ENCODE data around the gene MFSD12. TPM values are rescaled to one million over a fixed set of nuclear protein-coding genes. Genes with fewer than 3 reads are reported as not detected.
"Not testable (repeated sequence)": the region's sequence is repeated elsewhere in the genome, so short reads cannot be mapped to it uniquely, and the experiment has no call there.

MFSD12 gene
- polyA plus RNA-seq, 1 donor, result 31.0 TPM

DNA sequence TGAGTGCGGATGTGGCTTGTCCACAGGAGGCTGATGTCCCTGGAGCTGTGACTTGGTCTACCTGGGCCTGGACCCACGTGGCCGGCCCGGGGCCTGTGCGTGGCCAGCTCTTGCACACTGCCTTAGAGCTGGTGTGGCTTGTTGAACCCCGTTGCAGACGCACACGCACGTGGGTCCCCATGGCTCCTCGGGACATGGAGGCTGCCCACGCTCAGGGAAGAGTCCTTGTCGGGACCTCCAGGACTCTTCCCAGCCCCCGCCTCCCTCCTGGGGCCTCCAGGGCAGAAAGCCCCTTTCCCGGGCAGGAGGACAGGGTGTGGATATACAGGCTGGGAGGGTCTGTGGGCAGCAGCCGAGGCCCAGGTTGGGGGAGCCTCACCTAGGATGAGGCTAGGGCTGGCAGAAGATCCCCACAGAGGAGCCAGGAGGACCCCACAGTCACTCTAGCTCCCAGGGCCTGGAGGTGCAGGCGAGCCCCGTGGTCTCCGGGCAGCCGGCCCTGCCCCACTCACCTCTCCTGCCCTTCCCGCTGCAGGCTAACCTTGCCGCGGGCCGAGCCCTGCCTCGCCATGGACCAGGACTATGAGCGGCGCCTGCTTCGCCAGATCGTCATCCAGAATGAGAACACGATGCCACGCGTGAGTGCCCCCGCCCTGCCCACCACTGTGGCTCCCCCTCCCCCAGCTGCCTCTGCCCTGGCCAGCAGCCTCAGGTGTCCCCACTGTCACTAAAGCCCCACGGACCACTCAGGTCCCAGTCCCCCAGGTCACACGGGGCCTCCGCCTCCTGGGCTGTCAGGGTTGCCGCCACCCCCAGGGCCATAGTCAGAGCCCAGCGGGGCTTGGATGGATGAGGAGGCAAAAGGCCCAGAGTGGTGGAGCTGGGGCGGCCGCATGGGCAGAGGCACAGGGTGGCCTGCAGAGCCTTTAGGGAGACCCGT is 34.7 kb downstream of the MFSD12 start:
- no peak for DNase-seq

DNA sequence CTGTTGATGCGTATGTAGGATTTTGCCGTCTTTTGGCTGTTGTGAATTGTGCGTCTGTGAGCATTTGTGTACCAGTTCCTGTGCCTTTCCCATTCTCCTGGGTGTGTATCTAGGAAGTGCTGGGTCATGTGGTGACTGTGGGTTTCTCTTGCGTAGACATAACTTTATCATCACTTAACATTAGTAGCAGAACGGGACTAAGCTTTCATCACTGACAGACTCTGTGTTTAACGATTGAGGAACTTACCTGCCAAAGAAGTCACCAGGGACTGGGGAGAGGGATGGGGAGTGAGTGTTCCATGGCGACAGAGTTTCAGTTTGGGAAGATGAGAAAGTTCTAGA is 36.3 kb downstream of the MFSD12 start:
- no peak for DNase-seq

DNA sequence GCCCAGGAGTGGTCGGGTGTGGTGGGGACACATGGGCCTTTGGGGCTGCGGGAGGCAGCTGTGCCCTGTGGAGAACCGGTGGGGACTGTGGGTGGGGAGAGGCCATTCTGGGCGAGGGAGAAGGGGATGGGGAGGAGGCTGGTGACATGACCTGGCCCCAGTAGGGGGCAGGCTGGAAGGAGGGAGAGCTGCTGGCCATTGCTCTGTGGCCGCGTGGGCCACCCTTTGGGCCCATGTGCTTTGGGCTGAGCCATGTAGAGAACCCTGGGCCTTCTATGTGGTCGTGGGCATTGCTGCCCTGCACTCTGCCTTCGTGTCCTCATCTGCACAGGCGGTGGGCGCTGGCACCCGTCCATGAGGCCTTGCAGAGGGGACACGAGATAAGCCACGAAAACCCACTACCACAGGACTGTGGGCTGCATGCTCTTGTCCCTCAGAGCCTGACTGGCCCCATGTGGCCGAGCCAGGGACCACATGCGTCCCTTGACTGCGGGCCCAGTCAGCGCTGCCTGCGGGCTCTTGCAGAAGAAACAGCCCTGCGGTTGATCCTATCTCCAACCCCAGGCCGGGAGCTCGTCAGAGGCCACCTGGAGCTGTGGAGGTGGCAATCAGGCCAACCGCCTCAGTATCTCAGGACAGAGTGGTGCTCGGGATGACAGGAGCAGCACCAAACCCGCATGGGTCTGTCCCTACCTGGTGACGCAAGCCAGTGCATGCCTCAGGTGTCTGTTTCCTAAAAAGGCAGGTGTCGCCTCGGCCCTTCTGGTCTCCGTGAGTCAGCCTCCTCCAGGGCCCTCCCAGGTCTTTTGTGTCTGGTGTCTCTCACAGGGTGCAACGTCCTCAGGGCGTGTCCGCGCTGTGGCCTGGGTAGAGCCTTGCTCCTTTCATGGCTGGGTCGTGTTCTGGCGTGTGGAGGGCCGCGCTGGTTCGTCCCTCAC is 37.0 kb downstream of the MFSD12 start:
- DNase-seq, result no peak

DNA sequence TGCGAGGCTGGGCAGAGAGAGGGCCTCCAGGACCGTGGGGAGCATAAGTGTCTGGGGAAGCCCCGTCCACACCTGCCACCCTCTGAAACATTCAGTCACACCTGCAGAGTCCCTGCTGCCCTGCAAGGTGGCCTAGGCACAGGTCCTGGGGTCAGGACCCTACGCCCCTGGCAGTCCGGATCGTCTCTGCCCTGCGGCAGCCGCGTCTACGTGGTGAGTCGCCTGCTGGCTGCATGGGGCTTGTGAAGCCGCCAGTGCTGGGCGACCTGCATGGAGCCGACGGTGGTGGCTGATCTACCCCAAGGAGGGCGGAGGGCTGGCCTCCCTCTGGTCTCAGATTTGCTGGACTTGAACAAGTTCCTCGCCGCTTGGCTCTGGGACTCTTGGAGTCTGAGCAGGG is 38.3 kb downstream of the MFSD12 start:
- DNase-seq, result no peak

DNA sequence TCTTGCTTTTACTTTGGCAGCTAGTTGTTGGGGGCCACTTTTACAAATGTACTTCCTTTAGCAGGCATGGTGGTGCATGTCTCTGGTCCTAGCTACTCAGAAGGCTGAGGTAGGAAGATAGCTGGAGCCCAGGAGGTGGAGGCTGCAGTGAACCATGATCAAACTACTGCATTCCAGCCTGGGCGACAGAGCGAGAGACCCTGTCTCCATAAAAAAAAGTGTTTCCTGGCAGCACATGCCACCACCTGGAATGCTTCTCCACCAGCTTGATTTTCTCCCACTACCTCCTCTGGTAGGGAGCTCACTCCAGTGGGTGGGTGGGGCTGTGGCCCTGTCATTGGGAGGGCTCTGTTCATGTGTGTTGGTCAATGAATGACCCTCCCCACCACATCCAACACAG is 38.7 kb downstream of the MFSD12 start:
- DNase-seq, result no peak

DNA sequence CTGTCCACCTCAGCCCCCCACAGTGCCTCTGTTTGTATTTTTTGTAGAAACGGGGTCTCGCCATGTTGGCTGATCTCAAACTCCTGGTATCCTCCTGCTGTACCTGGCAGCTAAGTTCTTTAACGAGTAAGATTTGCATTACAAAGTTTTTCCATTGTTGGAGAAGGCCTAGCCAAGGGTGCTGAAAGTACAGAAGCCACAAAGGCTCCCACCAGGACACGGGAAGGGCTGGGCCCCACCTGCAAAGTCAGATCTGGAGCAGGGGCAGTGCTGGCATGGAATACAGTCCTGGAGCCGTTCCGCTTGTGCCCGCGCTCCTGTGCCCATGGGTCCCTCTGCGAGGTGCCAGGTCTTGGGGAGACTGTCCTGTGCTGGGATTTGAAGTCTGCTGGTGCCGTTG is 39.1 kb downstream of the MFSD12 start:
- no peak for DNase-seq

DNA sequence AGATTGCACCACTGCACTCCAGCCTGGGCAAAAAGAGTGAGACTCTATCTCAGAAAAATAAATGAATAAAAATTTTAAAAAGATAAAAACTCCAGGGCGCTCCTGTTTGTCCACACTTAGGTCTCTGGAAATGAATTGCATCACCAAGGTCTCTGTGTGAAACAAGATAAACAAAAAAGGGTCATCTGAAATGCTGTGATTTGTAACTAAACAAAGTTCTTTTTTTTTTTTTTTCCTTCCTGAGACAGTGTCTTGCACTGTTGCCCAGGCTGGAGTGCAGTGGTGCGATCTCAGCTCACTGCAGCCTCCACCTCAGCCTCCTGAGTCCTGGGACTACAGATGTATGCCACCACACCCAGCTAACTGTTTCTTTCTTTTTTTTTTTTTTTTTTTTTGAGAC is 39.7 kb downstream of the MFSD12 start:
- DNase-seq, result no peak

DNA sequence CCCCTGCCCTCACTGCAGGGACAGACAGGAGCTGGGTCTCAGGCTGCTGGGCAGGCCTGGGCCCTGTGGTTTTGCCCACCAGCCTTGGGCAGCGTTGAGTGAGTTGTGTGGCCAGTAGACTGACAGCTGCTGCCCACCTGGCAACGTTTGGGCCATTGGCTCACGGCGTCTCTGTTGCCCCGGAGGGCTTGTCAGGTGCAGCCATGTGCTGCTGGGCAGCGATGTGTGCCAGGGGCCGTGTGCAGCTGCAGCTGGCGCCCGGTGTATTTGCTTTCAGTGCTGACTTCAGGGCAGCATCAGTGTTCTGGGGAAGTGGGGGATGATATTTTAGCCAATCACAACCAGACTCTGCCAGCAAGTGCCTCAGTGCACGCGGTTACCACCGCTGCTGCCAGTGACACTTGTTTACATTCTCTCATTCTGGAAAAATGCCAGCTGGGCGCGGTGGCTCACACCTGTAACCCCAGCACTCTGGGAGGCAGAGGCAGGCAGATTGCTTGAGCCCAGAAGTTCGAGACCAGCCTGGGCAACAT is 40.6 kb downstream of the MFSD12 start:
- no peak for DNase-seq

DNA sequence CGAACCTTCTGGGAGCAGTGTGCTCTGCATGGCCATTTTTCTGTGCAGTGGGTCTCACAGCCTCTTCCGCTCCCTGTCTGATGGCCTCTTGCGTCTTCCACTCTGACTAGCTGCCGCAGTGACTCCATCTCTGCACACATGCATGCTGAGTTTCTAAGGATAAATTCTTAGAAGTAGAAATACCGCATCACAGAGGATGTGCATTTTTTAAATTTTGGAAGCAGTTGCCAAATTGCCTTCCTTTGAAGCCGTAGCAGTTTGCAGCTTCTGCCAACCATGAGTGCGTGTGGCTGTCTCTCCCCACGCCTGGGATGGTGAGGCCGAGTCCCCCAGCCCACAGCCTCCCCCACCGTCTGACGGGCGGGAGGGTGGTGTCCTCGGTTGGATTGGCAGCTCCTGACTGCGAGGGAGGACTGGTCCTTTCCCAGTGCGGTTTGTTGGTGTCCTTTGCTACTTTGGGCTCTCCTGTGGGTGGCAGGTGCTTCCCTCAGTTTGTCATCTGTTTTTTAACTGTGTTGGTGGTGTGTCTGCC is 41.4 kb downstream of the MFSD12 start:
- no peak for DNase-seq

DNA sequence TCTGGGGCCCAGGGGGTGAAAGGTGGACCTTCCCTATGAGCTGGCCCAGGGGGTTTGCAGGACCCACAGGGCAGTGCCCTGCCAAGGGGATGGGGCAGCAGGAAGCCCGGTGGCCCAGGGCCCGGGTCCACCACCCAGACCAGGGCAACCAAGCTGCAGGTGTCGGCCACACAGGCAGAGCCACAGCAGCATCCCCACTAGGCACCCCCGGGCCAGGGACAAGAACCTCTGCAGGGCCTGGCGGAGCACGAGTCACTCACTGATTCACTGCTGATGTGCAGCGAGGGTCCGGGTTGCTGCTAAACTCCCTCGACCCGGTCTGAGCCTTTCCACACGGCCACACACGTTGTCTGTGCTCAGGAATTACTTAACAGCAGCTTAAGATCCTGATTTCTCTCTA is 42.5 kb downstream of the MFSD12 start:
- no peak for DNase-seq

DNA sequence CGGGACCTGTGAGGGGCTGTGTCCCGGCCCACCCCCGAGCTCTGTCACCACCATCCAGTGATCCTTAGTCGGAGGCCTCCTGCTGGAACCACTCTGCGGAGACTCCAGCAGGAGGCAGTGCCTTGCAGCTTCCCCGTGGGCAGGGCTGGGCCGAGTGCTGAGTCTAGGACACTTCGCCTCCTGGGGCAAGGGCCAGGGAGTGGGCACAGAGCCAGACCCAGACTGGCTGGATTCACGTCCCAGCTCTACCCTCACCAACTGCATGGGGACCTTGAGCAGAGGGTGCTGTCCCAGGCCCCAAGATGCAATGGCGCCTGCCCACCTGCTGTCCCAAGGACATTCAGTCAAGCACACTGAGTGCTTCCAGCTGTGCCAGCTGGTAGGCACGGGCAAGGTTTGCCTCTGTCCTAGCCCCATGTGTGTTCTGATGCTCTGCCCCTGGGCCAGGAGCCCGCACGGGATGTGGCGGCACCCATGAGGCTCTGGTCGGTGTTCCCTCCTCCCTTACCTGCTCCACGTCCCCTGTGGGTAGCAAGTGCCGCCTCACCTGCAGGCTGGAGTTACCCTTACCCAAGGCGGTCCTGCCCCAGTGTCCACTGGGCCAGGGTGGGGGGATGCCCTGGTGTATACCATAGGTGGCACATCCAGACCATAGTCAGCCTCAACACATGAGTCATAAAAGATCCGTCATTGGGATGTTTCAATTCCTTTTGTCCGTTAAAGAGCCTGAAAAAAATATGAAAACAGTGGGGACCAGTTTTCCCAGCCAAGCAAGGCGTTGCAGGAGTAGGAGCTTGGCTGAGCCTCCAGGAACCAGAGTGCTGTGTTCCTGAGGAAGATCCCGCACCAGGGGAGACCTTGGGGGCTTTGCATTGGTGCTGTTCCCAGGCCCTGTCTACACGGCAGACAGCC is 43.9 kb downstream of the MFSD12 start:
- DNase-seq, result no peak

DNA sequence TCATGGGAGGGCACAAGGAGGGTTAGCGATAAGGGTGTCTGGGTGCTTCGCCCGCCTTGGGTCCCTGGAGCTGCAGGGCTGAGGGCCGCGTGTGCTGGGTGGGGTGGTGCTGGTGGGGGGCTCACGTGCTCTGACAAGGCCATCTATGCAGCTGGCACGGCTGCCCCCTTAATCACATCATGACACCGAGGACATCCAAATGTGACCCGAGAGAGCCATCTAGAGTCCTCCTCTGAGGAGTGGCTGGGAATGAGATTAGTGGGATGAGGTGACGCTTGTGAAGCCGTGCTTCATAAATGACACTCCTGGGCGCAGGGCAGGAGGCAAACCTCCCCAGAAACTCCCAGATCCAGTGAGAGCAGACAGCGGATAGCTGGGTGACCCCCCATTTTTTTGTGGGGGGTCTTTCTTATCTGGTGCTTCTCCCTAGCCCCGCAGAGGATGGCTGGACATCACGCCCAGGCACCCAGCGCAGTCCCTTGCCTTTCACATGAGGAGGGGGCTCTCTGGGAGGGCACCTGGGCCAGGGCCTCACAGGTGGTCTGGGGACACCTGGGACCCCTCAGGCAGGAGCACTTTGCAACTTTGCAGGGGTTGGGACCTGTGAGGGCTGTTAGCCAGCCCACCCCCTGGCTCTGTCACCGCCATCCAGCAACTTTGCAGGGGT is 44.7 kb downstream of the MFSD12 start:
- DNase-seq, result no peak

DNA sequence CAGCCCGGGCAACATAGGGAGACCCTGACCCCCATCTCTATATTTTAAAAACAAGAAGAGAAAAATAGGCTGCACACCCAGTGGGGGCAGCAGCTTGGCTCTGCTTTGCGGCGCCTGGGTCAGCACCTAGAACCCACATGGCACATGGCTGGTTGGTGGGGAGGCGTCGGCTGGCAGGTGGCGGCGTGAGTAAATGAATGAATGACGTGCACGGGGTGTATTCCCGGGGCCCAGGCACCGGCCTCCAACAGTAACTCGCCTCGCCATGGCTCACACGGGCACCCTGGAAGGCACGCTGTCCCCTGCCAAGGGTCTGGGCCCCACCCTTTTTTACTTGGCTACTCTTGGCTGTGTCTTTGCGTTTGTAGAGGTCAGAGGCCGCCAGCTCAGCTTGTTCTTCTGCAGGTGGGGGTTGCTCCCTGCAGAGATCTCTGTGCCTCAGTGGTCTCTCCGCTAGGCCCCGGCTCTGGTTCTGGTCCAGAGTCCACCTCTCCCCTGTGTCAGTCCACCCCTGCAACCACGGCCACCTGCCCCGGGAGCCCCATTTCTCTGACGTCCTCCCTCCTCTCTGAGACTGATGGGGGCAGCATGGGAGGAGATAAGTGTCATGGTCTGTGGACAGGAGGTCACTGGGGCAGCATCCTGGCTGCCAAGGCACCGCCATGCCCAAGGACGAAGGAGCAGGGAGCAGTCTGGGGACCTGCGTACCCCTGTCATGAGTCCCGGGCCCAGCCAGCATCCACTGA is 45.7 kb downstream of the MFSD12 start:
- no peak for DNase-seq

DNA sequence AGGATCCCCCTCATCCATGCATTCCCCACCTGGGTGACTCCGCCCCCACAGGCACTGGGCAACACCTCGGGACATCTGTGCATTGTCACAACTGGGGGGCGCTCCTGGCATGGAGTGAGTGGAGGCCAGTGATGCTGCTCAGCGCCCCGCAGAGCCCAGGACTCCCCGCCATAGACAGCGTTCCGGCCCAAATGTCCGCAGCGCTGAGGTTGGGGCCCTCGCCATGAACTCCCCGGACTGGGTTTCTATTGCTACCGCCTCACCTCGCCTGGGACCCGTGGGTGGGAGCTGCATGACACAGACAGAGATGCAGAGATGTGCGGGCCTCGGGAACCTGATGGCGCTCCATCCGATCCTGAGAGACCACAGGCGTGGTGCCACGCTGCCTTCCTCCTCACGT is 46.7 kb downstream of the MFSD12 start:
- no peak for DNase-seq

DNA sequence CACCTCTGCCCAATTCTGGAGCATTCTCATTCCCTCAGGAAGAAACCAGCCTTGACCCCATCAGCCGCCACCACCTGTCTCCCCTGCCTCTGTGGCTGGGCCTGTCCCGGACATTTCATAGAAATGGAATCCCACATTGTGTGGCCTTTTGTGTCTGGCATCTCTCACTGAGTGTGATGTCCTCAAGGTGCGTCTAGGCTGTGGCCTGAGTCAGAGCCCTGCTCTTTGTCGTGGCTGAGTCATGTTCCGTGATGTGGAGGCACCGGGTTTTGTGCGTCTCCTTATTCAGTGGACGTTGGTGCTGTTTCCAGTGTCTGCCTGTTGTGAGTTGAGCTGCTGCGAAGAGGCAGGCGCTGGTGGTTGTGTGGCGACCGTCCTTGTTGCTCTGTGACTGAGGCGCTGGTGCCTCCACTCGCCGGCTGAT is 47.8 kb downstream of the MFSD12 start:
- DNase-seq, result no peak

DNA sequence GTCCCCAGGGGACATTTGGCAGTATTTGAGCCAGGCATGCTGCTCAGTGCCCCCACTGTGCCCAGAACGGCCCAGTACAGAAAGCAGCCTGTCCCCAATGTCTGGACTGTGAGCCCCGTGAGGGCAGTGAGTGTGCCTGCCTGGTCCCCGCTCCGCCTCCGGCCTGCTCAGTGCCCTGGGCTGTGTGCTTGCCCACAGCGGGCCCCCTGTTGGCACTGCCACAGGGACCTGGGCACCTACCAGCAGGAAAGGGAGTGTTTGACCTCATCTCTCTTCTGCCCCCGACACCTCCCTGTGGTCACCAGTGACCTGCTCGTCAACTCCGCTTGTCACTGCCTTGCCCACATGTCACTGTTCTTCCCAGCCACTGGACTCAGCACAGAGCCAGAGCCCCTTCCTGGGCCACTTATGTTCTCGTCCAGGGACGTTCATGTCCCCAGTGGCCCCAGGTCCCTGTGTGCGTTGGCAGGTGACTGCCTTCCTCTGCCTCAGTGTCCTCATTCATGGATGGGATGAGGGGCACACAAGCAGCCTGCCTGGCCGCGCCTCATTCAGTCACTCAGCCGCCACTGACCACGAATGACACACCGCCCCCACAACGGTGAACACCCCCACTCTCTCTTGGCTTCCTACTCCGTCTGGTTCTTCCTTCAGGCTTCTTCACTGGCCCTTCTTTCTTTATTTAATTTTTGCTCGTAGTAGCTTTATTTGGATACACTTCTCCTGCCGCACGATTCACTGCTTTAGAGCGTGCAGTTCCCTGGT is 48.4 kb downstream of the MFSD12 start:
- no peak for DNase-seq

DNA sequence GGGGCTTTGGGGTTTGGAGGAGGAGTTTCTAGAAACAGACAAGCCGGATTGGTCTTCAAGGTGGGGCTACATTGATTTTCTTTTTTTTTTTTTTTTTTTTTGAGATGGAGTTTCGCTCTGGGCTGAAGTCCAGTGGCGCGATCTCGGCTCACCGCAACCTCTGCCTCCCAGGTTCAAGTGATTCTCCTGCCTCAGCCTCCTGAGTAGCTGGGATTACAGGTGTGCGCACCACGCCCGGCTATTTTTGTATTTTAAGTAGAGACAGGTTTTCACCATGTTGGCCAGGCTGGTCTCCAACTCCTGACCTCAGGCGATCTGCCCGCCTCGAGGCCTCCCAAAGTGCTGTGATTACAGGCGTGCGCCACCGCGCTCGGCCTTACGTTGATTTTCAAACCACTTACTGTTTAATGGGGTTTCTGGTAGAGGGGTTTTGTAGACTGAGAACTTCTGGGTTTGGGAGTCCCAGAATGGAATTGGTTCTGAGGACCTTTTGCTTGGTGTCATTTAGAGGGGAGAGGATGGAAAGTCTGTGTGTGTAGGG is 49.2 kb downstream of the MFSD12 start:
- DNase-seq, result not testable (repeated sequence)

DNA sequence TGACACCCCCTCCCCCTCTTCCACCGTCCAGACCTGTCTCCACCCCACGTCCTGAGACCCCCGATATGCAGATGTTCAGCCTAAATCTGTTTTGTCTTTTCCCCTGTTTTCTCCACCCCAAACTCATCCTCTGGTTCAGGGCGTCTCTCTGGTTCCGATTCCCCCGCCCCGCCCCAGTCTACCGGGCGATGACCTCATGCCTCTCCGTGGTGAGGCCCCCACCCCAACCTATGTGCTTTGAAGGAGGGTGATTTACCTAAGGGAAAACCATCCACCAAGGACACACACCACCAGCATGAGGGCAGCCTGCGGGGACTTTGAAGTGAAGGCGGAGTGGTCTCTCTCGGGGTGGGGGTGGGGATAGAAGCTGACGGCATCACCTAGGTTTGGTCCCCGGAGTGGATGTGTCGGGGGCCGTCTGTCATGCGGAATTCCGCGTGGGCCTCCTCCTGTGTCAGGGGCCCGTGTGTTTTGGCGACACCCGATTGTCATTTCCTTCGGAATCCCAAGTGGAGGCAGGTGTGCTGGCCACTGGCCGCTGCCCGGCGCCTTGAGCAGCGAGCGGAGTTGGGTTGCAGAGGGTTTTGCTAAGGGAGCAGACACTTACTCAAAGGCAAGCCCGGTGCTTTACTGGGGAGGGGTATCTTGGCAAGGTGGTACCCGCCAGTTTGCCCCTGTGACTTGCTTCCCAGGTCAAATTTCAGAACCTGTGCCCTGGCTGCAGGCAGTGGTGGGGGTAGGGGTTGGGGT is 49.8 kb downstream of the MFSD12 start:
- DNase-seq, result no peak

Data from hindlimb muscle (tissue), 1 donor.